ENCODE measurements around the gene HAPSTR1.

The HAPSTR1 gene

GRCh38 chr16:9062301-9062700 lies 29.1 kb upstream of the HAPSTR1 start:
- H3K4me1 ChIP-seq (ENCODE audit: control insufficient read depth, insufficient read depth, low read length), result no peaks in the 10 kb centered on the region
- H3K36me3 ChIP-seq (ENCODE audit: control insufficient read depth in 2 of 2, insufficient read depth in 1 of 2, low read length in 2 of 2), result no peaks in the 10 kb centered on the region
- TF ChIP-seq MEIS1 (CRISPR knock-in tag; IDR thresholded peaks at IDR 0.05; ENCODE audit: borderline replicate concordance) (no peak), ZNF658 (tag by site-specific recombination; IDR thresholded peaks at IDR 0.05) (no peak), ZNF704 (tag by site-specific recombination; IDR thresholded peaks at IDR 0.05) (no peak), ZBTB7A (tag by site-specific recombination; IDR thresholded peaks at IDR 0.05; ENCODE audit: low read depth) (no peak), ZNF670 (tag by site-specific recombination; IDR thresholded peaks at IDR 0.05; ENCODE audit: low read depth) (no peak), ZNF596 (tag by site-specific recombination; IDR thresholded peaks at IDR 0.05) (no peak), ZSCAN5A (tag by site-specific recombination; IDR thresholded peaks at IDR 0.05) (no peak), PRDM10 (tag by site-specific recombination; IDR thresholded peaks at IDR 0.05) (no peak), ZNF19 (tag by site-specific recombination; IDR thresholded peaks at IDR 0.05; ENCODE audit: low read depth) (no peak)
- POLR2A ChIA-PET, result no interaction called here
- no peaks in the 10 kb centered on the region for H3K9me3 ChIP-seq (ENCODE audit: control insufficient read depth, insufficient read depth, low read depth, low read length)
- CTCF ChIA-PET, result interaction anchor here (0.7 kb wide), 1 partner anchor 44 kb away, joined by 3 read pairs; no protein-coding TSS in a partner anchor
- no peak overlapping the region for H3K4me3 ChIP-seq (ENCODE audit: low read depth, low read length)
- no peak overlapping the region for H3K27ac ChIP-seq (ENCODE audit: extremely low read depth, low read depth, low read length)

GRCh38 chr16:9065077-9065476 lies 26.4 kb upstream of the HAPSTR1 start:
- Histone ChIP-seq H3K4me3 (ENCODE audit: low read depth, low read length) (no peak overlapping the region), H3K27ac (ENCODE audit: extremely low read depth, low read depth, low read length) (no peak overlapping the region), H3K36me3 (ENCODE audit: control insufficient read depth in 2 of 2, insufficient read depth in 1 of 2, low read length in 2 of 2) (no peaks in the 10 kb centered on the region), H3K9me3 (ENCODE audit: control insufficient read depth, insufficient read depth, low read depth, low read length) (no peaks in the 10 kb centered on the region), H3K4me1 (ENCODE audit: control insufficient read depth, insufficient read depth, low read length) (no peaks in the 10 kb centered on the region)
- TF ChIP-seq ZNF121 (tag by site-specific recombination; IDR thresholded peaks at IDR 0.05), result peak; percentile 32; the same call in 1 of the 2 replicates
- TF ChIP-seq CTCF (tag by site-specific recombination; IDR thresholded peaks at IDR 0.05), result no peak
- CTCF ChIA-PET, result interaction anchor here (0.7 kb wide), 1 partner anchor 15 kb away, joined by 4 read pairs; no protein-coding TSS in a partner anchor
- POLR2A ChIA-PET, result interaction anchor here (1.2 kb wide), 1 partner anchor 27 kb away, joined by 5 read pairs; the partner anchor contains the start of gene HAPSTR1

GRCh38 chr16:9068886-9069285 lies 22.6 kb upstream of the HAPSTR1 start:
- Histone ChIP-seq H3K27ac (ENCODE audit: extremely low read depth, low read depth, low read length) (no peak overlapping the region), H3K4me3 (ENCODE audit: low read depth, low read length) (no peak overlapping the region), H3K9me3 (ENCODE audit: control insufficient read depth, insufficient read depth, low read depth, low read length) (no peaks in the 10 kb centered on the region), H3K4me1 (ENCODE audit: control insufficient read depth, insufficient read depth, low read length) (no peaks in the 10 kb centered on the region), H3K36me3 (ENCODE audit: control insufficient read depth in 2 of 2, insufficient read depth in 1 of 2, low read length in 2 of 2) (no peaks in the 10 kb centered on the region)
- ChIA-PET POLR2A (interaction anchor here (1.4 kb wide), 1 partner anchor 22 kb away, joined by 4 read pairs; the partner anchor contains the start of gene HAPSTR1), CTCF (no interaction called here)
- TF ChIP-seq PRDM10 (tag by site-specific recombination; IDR thresholded peaks at IDR 0.05), result no peak
- no peak for TF ChIP-seq ZNF623 (tag by site-specific recombination; IDR thresholded peaks at IDR 0.05)
- no peak for TF ChIP-seq IKZF3 (tag by site-specific recombination; IDR thresholded peaks at IDR 0.05)
- TF ChIP-seq ZNF433 (tag by site-specific recombination; IDR thresholded peaks at IDR 0.05; ENCODE audit: low read depth), result no peak
- no peak for TF ChIP-seq GLIS1 (tag by site-specific recombination; IDR thresholded peaks at IDR 0.05)
- no peak for TF ChIP-seq ZNF830 (tag by site-specific recombination; IDR thresholded peaks at IDR 0.05; ENCODE audit: low read depth)
- no peak for TF ChIP-seq ZXDB (tag by site-specific recombination; IDR thresholded peaks at IDR 0.05)

Measured in HEK293 (cell line).